Fibroblast of peridontal ligament (primary cell): ENCODE results near the gene AQP7.
A peak's percentile ranks its signal among the peaks of the same experiment; 100 is the strongest.
"Not testable (repeated sequence)": the region's sequence is repeated elsewhere in the genome, so short reads cannot be mapped to it uniquely, and the experiment has no call there.

Experiments used
- DNase-seq: peaks from one replicate; pipeline ENCODE4 v3.0.0-alpha.2; 2010; ENCODE audit errors: extremely low read depth

The AQP7 gene

GRCh38 chr9:33395159-33395879, 7.0 kb downstream of the AQP7 start:
- DNase-seq, result not testable (repeated sequence)

- not testable (repeated sequence) for DNase-seq
Observed at GRCh38 chr9:33393986-33394385, 8.4 kb downstream of the AQP7 start.

- DNase-seq, result no peak
Observed at GRCh38 chr9:33393581-33393980, 8.8 kb downstream of the AQP7 start.

- DNase-seq, result not testable (repeated sequence)
Observed at GRCh38 chr9:33392591-33393021, 9.8 kb downstream of the AQP7 start.

- DNase-seq, result peak; percentile 97
Observed at GRCh38 chr9:33391111-33391771, 11.1 kb downstream of the AQP7 start.

GRCh38 chr9:33388110-33388994, 14.0 kb downstream of the AQP7 start:
- no peak for DNase-seq

- DNase-seq, result not testable (repeated sequence)
Observed at GRCh38 chr9:33386998-33387397, 15.4 kb downstream of the AQP7 start.

- DNase-seq, result not testable (repeated sequence)
Observed at GRCh38 chr9:33386641-33386996, 15.7 kb downstream of the AQP7 start.

- not testable (repeated sequence) for DNase-seq
Observed at GRCh38 chr9:33385979-33386640, 16.3 kb downstream of the AQP7 start.

GRCh38 chr9:33385536-33385935, 16.8 kb downstream of the AQP7 start:
- DNase-seq, result not testable (repeated sequence)

- not testable (repeated sequence) for DNase-seq
Observed at GRCh38 chr9:33383396-33383795, 19.0 kb downstream of the AQP7 start.

- not testable (repeated sequence) for DNase-seq
Observed at GRCh38 chr9:33382397-33382796, 20.0 kb downstream of the AQP7 start.

GRCh38 chr9:33381231-33381791, 21.1 kb downstream of the AQP7 start:
- DNase-seq, result no peak

GRCh38 chr9:33380390-33381094, 21.8 kb downstream of the AQP7 start:
- no peak for DNase-seq

- no peak for DNase-seq
Observed at GRCh38 chr9:33379666-33380389, 22.5 kb downstream of the AQP7 start.

- no peak for DNase-seq
Observed at GRCh38 chr9:33378121-33378795, 24.1 kb downstream of the AQP7 start.

- DNase-seq, result no peak
Observed at GRCh38 chr9:33377089-33377715, 25.2 kb downstream of the AQP7 start.

GRCh38 chr9:33375841-33376321, 26.5 kb downstream of the AQP7 start:
- no peak for DNase-seq
